HL-60 (cell line): Measurements from ENCODE around the gene KIF1B.
"Not testable (repeated sequence)": the region's sequence is repeated elsewhere in the genome, so short reads cannot be mapped to it uniquely, and the experiment has no call there.

Experiments
- DNase-seq, 2 experiments: peaks; one replicate each; pipeline ENCODE4 v3.0.0-alpha.2; 2010 to 2020; ENCODE audit warnings: low read depth in 1 of 2, low spot score in 1 of 2
- H3K27ac ChIP-seq: fragments of 250-450 bp; sonication (Bioruptor Pico); replicated peaks from 2 replicates; pipeline ENCODE4 v1.5.1; 2020; ENCODE audit warnings: mild to moderate bottlenecking, moderate library complexity
- H3K27me3 ChIP-seq: fragments of 250-450 bp; sonication (Bioruptor Pico); 2 replicates; pipeline ENCODE4 v1.5.1; 2021; ENCODE audit warnings: mild to moderate bottlenecking, moderate library complexity; ENCODE audit not compliant: insufficient read depth, poor library complexity, severe bottlenecking
- H3K4me3 ChIP-seq: replicated peaks from 2 replicates; pipeline ENCODE4 v1.5.1; 2011; ENCODE audit warnings: mild to moderate bottlenecking, control low read depth, low read length; ENCODE audit not compliant: insufficient read depth
- CTCF ChIP-seq: IDR thresholded peaks from one replicate; pipeline ENCODE4 v1.5.1; 2011; ENCODE audit warnings: low read length, control low read depth, inconsistent platforms; ENCODE audit not compliant: insufficient read depth
- GABPA ChIP-seq: IDR thresholded peaks from 2 replicates; pipeline ENCODE4 v1.6.1; 2012; ENCODE audit warnings: low read depth
- POLR2AphosphoS5 ChIP-seq: IDR thresholded peaks from 2 replicates; pipeline ENCODE4 v1.6.1; 2012; ENCODE audit warnings: low read depth
- REST ChIP-seq: IDR thresholded peaks from 2 replicates; pipeline ENCODE4 v1.6.1; 2012; ENCODE audit warnings: low read depth; ENCODE audit not compliant: insufficient replicate concordance
- SPI1 ChIP-seq: IDR thresholded peaks from 2 replicates; pipeline ENCODE4 v1.6.1; 2012; ENCODE audit warnings: low read depth, mild to moderate bottlenecking, borderline replicate concordance

KIF1B gene

GRCh38 chr1:10253755-10254154 lies 43.4 kb downstream of the KIF1B start:
- Histone ChIP-seq H3K4me3 (no peak overlapping the region), H3K27me3 (no peaks in the 10 kb centered on the region), H3K27ac (no peak overlapping the region)
- no peak for DNase-seq
- no peak for TF ChIP-seq REST
- no peak for TF ChIP-seq SPI1
- TF ChIP-seq GABPA: no peak
- no peak for TF ChIP-seq POLR2AphosphoS5
- no peak for TF ChIP-seq CTCF

- Histone ChIP-seq H3K4me3 (no peak overlapping the region), H3K27me3 (no peaks in the 10 kb centered on the region), H3K27ac (no peak overlapping the region)
- no peak for DNase-seq
- TF ChIP-seq POLR2AphosphoS5 (no peak), GABPA (no peak), SPI1 (no peak), REST (no peak), CTCF (no peak)
These were observed 47.5 kb downstream of the KIF1B start for GRCh38 chr1:10257851-10258250.

- H3K27ac ChIP-seq, H3K27me3 ChIP-seq, DNase-seq, H3K4me3 ChIP-seq: not testable (repeated sequence)
These were observed 49.2 kb downstream of the KIF1B start for GRCh38 chr1:10259547-10259946.

GRCh38 chr1:10263450-10264082 lies 53.2 kb downstream of the KIF1B start:
- H3K27ac ChIP-seq: no peak overlapping the region
- DNase-seq: peak in 1 of 2 experiments; percentile 13
- TF ChIP-seq POLR2AphosphoS5: no peak
- TF ChIP-seq REST: no peak
- no peak for TF ChIP-seq CTCF
- TF ChIP-seq GABPA: no peak
- TF ChIP-seq SPI1: no peak

More at GRCh38 chr1:10263450-10264082, 53.2 kb downstream of the KIF1B start:
- Histone ChIP-seq H3K4me3 (no peak overlapping the region), H3K27me3 (no peaks in the 10 kb centered on the region)
